PFSK-1 (cell line): ENCODE measurements around the gene TFPI.

ENCODE experiments used
- FOXP2 ChIP-seq: optimal IDR thresholded peaks from 2 replicates; pipeline ENCODE3; 2011; ENCODE audit warnings: borderline replicate concordance, control low read depth, inconsistent platforms; ENCODE audit not compliant: insufficient read depth; ENCODE audit errors: extremely low read length, extremely low read depth
- POLR2AphosphoS5 ChIP-seq: IDR thresholded peaks from 2 replicates; pipeline ENCODE4 v1.6.1; 2012; ENCODE audit warnings: low read depth, mild to moderate bottlenecking, control low read depth, low read length, moderate library complexity
- REST ChIP-seq, 2 experiments: IDR thresholded peaks; 2 replicates each; pipeline versions ENCODE4 v1.6.1 to v1.8.0; 2011 to 2012; ENCODE audit warnings: low read depth in 2 of 2, low read length in 2 of 2, control low read depth in 1 of 2, inconsistent platforms in 1 of 2, mild to moderate bottlenecking in 1 of 2, moderate library complexity in 1 of 2; ENCODE audit not compliant: insufficient read depth in 1 of 2
- SIN3A ChIP-seq: IDR thresholded peaks from 2 replicates; pipeline ENCODE4 v1.6.1; 2012; ENCODE audit warnings: mild to moderate bottlenecking, low read length, moderate library complexity, borderline replicate concordance; ENCODE audit not compliant: insufficient read depth
- TAF1 ChIP-seq: IDR thresholded peaks from 2 replicates; pipeline ENCODE4 v1.6.1; 2012; ENCODE audit warnings: low read length, control low read depth, borderline replicate concordance; ENCODE audit not compliant: insufficient read depth

Gene TFPI

GRCh38 chr2:187442778-187443177 lies 111.5 kb downstream of the TFPI start:
- TF ChIP-seq FOXP2, result no peak
- no peak for TF ChIP-seq REST (IDR thresholded peaks at IDR 0.05; ENCODE audit: insufficient read depth in 1 of 2, low read depth in 2 of 2, low read length in 2 of 2)
- TF ChIP-seq TAF1, result no peak
- TF ChIP-seq SIN3A, result no peak
- TF ChIP-seq POLR2AphosphoS5, result no peak

- TF ChIP-seq REST (IDR thresholded peaks at IDR 0.05; ENCODE audit: insufficient read depth in 1 of 2, low read depth in 2 of 2, low read length in 2 of 2) (no peak), TAF1 (no peak), SIN3A (no peak), POLR2AphosphoS5 (no peak), FOXP2 (no peak)
These were observed 111.9 kb downstream of the TFPI start for GRCh38 chr2:187442378-187442777.

DNA sequence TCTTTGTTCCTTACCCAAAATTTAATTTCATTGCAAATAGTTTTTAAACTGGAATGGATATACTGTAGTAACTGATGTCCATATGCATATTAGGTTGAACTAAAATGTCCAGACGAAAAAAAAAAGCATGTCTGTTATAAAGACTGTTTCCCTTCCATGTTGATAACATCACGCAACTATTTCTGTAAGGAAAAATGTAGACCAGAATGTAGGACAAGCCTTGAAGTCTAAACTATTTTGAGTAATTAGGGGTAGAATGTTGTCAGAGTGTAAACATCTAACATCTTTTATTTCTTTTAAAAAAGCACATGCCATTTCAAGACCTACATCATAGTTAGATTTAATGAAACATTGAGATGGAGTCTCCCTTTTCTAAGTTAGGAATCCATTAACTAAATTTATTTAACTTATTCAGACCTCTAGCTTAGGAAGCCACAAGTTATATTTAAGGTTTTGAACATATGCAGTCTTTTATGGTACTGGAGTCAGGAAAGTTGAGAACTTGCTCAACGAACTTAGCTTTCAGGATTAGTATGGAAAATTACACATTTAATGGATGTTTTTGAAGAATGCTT lies 114.0 kb downstream of the TFPI start:
- TF ChIP-seq POLR2AphosphoS5 (no peak), REST (IDR thresholded peaks at IDR 0.05; ENCODE audit: insufficient read depth in 1 of 2, low read depth in 2 of 2, low read length in 2 of 2) (no peak), SIN3A (no peak), FOXP2 (no peak), TAF1 (no peak)

DNA sequence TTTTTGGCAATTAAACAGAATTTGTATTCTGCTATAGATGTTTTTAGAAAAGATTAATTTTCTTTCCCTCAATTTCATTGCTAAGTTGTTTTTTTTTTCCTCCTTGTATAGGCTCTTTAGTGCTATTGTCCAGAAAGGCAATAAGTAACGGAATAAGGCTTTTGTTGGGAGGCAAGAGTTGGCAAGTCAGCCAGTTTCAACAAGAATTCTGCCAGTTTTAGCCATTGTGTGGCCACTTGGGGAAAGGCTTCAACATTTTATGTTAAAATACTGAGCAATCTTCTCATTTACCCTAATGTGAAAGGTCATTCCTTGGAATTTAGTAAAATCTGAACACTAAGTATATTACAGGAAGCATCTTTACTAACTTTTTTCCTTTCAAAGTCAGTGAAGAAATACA lies 115.8 kb downstream of the TFPI start:
- TF ChIP-seq POLR2AphosphoS5 (no peak), SIN3A (no peak), REST (IDR thresholded peaks at IDR 0.05; ENCODE audit: insufficient read depth in 1 of 2, low read depth in 2 of 2, low read length in 2 of 2) (no peak), TAF1 (no peak), FOXP2 (no peak)

- TF ChIP-seq TAF1 (no peak), FOXP2 (no peak), POLR2AphosphoS5 (no peak), REST (IDR thresholded peaks at IDR 0.05; ENCODE audit: insufficient read depth in 1 of 2, low read depth in 2 of 2, low read length in 2 of 2) (no peak), SIN3A (no peak)
These were observed 118.5 kb downstream of the TFPI start for GRCh38 chr2:187435756-187436155.
